ENCODE data around the gene DHRS2. TPM values are rescaled to one million over a fixed set of nuclear protein-coding genes. Genes with fewer than 3 reads are reported as not detected.
"Not testable (repeated sequence)": the region's sequence is repeated elsewhere in the genome, so short reads cannot be mapped to it uniquely, and the experiment has no call there.

DHRS2 gene
- polyA plus RNA-seq, 1 donor = 0.10 TPM

DNA sequence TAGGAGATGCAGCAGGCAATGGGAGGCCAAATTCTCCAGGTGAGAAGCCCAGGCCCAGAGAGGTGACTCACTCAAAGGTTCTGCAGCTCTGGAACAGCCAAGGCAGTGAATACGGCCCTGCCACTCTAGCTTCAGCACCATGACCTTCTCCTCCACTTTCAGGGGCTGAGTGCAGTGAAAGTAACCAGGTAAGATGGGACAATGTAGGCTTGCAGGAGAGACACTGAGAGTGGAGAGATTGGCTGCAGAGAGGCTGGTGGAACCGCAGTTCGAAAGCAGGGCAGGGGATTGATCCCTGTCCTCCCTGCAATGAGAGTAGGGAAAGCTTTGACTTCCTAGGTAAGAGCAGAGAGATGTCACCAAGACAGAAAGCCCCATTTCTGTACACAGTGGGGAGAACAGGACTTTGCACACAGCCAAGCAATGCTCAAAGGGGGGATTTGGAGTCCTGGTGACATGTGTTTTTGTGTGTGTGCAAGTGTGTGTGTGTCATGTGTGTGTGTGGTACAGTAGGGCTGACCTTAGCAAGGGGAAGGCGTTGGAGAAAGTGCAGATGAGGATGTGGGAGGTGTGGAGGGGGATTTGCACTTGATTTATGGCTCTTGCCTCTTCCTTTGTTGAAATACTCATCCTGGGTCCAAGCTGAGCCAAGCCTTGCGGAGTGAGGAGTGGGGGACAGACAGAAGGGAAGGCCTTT lies 12.7 kb downstream of the DHRS2 start:
- no peak for DNase-seq

DNA sequence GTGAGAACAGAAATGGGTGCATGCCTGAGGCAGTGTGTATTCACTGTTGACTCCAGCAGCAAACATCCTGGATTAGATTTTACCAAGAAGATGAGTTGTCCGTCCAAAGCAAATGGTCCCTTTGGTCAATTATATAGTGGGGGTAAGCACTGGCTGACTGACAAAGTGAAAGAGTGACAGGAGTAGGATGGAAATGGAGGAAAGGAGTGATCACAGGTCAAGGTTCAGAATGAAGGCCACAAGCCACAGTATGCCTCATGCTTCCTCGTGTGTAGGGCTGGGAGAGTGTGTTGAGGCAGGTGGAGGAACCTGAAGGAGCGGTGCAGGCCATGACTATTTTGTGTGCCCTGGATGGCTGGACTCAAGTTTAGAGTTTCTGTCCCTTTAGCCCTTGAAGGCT lies 14.3 kb downstream of the DHRS2 start:
- DNase-seq = no peak

DNA sequence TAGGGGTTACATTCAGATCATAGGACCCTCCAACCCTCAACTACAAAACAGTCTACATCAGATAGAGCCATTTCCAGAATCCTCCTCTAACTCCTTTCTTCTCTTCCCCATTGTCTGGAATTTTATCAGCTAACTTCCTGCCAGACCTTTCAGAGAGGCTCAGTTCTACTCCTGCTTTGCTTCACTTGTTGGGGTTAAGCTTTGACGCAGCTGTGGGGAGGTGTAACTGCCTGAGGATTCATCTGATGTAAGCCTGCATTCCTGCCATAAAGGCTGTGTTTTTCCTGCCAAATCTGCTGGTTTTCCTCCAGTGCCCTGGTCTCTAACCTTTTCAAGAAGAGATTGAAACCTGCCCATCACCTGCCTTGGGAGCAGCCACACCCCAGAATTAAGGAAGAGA lies 16.9 kb downstream of the DHRS2 start:
- DNase-seq = no peak

DNA sequence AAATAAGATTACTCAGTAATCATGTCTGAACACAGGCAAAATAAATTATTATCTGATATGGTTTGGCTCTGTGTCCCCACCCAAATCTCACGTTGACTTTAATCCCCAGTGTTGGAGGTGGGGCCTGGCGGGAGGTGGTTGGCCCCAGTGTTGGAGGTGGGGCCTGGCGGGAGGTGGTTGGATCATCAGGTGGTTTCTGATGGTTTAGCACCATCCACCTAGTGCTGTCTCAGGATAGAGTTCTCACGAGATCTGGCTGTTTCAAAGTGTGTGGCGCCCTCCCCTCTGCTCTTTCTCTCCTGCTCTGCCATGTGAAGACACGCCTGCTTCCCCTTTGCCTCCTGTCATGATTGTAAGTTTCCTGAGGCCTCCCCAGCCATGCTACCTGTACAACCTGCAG lies 18.1 kb downstream of the DHRS2 start:
- no peak for DNase-seq

DNA sequence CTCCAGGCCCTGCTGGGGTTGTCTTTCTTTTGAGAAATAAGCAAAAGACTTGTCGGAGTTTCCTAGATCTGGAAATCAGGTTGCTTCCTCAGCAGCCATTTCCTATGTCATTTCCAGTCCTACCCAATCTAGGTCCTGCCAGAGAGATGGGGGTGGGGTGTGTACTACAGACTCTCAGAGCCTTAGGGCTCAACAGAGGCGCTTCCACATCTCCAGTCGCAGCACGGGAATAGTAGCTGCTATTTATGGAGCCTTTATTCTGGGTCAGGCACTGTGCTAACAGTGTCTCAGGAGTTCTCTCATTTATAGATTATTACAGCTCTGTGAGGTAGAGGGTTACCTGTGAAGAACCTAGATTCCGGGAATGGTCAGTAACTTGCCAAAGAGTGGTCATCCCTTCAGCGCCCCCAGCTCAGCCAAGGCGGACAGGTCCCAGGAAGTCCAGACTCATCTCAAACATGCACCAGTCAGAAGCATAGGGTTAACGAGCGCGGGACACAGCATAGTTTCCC lies 21.9 kb downstream of the DHRS2 start:
- no peak for DNase-seq

DNA sequence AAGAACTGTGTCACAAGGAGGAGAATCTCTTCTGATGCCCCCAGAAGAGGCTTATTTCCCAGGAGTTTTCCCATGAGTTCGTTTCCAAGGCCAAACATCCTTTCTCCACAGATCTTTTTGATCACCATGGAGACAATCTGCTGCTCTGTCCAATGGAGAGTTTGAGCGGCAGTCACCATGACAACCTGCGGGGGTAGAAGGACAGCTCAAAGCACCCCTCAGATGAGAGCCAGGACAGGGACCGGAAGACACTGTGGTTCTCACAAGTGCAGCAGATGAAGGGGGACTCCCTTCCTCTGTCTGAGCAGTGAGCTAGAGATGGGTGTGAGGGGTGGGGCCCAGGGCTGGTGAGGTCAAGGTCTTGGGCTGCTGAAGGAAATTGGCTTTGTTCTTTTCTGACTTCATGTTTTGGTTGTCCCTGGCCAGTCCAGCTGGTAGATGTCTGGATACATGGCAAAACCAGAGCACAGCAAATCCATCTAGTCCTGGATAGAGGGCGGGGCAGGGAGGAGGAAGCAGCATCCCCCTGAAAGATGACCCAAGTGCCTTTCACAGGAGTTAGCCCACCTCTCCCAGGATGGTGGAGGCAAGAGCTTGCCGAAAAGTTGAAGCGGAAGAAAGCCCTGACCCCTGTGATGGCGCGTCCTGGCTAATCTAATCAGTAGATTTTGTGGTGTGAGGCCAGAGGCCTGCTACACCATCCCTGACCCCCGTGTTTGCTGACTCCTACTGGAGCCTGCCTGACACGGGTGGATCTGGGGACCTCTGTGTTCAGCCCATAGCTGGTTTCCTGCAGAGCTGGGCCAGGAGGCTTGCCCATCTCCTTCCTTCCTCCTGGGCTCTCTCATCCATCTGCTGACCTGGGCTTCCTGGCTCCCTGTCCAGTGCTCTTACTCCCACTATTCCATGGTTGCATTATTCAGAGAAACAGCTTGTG lies 24.4 kb downstream of the DHRS2 start:
- no peak for DNase-seq

DNA sequence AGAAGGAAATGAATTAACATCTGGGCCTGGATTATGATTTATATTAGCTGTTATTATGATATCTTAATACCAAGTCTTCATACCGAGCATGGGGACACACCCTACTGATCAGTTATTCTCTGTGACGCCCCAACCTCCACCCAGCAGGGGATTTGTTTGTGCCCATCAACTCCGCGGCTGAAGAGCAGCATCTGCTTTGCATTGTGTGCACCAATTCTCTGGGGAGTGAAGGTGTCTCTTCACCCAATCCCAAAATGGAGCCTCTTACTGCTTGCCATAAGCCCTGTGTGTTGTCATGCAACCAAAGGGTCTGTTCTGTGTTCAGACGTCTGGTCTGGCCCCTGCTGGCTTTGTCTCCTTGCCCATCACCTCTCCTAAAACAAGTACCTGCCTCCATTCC lies 25.4 kb downstream of the DHRS2 start:
- DNase-seq = no peak

DNA sequence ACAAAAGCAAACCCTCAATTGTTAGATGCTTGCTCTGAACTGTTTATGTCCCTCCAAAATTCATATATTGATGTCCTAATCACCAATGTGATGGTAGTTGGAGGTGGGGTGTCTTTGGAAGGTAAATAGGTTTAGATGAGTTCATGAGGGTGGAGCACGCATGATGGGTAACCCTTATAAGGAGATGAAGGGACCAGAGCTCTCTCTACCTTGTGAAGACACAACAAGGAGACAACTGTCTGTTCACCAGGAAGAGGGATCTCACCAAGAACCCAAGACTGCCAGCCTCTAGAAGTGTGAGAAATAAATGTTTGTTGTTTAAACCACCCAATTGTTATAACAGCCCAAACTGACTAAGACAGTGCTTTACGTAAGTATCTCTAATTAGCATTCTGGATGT lies 27.0 kb downstream of the DHRS2 start:
- DNase-seq = no peak

DNA sequence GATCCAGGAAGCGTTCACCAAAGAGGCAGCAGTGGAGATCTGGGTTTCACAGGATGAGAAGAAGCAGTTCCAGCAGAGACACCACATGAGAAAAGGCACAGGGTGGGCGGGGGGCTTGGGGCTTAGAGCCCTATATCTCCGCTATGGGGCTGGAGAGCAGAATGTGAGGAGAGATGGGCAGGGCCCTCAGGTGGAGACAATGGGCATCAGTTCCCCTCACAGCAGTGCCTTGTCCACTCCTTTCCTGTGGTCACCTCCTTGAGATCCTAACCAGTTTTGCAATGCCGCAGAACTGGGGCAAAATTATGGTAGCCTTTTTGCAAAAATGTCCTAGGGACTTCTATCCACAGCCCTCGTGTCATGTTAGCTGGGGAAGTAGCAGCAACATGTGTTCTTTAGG lies 27.5 kb downstream of the DHRS2 start:
- no peak for DNase-seq

DNA sequence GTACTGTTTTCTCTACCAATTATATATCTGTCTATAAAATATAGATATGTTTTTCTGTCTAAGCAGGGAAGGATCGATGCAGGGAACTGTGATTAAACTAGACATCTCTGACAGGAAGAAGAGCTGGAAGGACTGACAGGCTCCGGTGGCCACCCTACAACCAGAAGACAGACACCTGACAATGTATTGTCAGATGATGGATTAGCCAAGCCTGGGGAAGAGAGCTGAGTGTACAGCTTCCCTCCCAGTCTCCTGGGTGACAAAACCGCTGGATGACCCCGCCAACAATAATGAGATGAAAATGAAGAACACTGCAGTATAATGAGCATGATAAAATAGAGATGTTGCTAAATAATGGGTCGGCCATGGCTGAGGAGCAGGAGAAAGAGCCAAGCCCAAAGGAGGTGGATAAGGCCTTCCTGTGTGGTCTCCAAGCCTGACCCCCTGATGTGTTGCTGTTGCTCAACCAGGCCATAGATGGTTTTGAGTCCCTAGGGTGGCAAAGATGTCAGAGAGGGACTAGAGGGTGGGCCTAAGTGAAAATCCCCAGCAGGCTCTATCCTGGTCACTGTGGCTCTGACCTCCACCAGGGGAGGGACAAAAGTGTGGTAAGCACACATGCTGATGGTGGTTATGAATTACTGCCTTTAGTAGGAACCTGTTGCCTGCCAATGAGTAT lies 28.2 kb downstream of the DHRS2 start:
- no peak for DNase-seq

DNA sequence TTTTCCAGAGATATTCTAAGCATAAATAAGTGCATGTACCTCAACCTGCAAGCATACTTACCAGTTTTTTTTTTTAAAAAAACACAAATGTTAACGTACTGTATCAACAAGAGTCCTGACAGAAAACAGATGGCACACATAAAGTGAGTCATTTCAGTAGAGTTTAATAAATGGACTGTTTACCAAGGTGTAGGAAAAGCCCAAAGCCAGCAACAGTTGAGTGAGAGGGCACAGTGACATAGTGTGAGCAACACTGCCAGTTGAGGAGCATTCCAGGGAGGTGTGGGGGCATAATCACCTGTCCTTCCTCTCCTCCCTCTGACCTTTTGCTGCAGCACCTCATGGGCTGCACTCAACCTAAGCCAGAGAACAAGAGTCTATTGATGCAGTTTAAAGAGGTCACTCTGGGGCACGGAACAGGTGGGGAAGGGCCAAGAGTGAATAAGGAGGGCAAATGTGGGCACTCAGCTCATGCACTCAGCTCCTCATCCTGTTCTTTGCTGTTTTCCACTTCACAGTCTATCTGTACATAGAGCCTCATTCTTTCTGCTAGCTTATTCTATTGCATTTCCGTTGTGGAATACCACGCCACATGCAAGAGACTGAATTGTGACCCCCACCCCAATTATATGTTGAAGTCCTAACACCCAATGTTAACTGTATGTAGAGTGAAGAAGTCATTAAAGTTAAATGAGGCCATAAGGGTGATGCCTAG lies 29.3 kb downstream of the DHRS2 start:
- no peak for DNase-seq

DNA sequence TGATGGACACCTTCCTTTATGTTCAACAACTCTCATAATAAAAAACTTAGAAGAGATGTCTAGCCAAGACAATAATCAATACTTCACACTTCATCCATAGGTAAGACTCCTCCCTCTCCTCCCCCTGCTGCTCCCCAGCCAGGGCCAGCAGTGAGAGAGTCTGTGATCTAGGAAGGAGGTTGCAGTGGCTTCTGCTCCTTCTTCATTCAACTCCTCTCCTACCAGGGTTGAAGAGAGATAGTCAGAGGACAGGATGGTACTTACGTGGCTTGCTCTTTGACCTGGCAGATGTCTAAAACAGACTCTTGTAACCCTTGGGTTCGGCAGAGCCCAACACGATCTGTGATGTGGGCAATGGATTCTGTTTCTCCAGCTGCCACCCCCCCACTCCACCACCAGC lies 31.0 kb downstream of the DHRS2 start:
- no peak for DNase-seq

DNA sequence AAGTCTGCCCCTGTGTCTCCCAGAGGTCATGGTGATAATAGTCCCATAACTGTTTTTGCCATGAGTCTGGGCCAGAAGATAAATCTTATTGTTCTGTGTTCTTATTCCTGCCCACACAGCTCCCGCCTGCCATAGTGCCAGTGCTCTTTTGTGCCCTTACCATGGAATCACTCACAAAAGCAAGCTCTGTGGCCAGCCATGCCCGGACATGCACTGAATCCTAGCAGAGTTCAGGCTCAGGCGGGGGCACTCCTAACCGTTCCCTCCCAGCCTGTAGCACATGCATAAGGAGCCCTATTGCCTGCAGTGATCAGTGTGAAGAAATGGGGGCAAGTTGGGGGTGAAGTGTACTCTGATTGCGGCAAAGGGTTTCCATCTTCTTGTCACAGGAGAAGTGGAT lies 33.3 kb downstream of the DHRS2 start:
- no peak for DNase-seq

DNA sequence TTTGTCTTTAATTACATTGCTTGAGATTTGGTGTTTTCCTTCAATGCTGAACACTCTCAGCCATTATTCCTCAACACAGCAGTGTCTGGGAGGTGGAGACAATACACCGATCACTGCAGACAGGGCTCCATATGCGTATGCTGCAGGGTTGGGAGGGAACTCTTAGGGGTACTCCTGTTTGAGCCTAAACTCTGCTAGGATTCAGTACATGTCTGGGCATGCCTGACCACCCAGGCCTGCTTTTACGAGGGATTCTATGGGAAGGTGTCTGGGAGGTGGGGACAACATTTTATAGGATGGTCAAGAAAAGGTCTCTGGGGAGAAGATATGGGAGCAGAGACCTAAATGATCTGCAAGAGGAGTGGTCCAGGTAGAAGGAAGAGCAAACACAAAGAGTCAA lies 34.3 kb downstream of the DHRS2 start:
- DNase-seq = no peak

DNA sequence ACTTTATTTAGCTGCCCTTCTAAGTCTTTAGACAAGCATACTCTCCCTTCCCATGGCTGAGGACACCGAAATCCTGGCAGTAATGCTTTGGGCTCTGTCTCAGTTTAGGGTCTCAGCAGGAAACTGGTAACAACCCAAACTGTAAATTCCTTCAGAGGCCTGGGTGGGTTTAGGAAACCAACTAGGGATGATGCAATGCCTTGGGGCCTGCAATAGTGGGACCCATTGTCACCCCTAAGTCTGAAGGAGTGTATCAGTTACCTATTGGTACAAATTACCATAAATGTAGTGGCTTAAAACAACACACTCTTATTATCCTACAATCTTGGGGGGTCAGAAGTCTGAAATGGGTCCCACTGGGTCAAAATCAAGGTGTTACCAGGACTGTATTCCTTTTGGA lies 36.0 kb downstream of the DHRS2 start:
- DNase-seq = no peak

DNA sequence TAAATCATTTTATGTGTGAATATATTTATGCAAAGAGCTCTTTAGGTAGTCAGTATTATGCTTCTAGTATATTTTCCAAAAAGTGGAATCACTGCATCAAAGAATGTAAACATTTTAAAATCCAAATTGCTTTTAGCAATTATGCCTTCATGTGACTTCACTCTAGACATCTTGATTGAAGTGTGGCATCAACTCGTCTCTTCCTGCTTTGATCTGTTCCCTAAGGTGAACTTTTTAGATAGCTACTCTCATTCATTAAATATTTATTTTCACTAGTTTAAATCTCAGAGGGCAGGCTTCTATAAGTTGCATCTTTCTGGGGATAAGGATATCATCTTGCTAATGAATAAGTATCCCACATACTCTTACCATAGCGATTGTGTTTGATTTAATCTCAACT lies 39.2 kb downstream of the DHRS2 start:
- no peak for DNase-seq

DNA sequence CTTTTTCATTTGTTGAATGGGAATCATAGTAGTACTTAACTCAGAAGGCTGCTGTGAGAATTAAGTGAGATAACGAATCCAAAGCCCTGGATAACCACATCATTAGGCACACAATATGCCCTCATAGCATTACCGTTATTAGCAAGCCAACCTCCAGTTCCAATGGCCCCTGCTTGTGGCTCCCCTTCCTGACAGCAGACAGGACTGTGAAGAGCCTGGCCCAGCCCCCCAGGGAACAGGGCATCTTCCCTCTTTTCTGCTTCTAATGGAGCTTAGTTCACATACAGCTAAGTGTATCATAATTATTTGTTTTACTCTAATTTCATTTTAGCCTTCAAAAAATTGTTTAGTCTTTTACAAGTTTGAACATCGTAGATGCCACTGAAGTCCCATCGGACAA lies 39.7 kb downstream of the DHRS2 start:
- DNase-seq = no peak

DNA sequence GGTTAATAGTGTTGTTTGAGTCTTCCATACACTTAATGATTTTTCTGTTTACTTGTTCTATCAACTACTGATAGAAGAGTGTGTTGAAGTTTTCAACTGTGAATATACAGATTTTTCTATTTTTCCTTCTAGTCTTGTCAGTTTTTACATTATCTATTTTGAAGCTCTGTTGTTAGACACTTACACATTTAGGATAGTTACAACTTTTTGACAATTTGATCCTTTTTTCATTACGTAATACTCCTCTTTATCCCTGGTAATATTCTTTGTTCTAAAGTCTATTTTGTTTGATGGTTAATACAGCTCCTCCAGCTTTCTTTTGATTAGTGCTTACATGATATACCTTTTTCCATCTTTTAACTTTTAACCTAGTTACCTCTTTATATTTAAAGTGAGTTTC lies 45.2 kb downstream of the DHRS2 start:
- no peak for DNase-seq

DNA sequence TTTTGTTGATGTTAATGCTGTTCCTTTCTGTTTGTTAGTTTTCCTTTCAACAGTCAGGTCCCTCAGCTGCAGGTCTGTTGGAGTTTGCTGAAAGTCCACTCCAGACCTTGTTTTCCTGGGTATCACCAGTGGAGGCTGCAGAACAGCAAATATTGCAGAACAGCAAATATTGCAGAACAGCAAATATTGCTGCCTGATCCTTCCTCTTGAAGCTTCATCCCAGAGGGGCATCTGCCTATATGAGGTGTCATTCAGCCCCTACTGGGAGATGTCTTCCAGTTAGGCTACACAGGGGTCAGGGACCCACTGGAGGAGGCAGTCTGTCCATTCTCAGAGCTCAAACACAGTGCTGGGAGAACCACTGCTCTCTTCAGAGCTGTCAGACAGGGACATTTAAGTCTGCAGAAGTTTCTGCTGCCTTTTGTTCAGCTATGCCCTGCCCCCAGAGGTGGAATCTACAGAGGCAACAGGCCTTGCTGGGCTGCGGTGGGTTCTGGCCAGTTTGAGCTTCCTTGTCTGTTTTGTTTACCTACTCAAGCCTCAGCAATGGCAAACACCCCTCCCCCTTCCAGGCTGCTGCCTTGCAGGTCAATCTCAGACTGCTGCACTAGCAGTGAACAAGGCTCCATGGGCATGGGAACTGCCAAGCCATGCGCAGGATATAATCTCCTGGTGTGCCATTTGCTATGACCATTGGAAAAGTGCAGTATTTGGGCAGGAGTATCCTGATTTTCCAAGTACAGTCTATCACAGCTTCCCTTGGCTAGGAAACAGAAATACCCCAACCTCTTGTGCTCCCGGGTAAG lies 53.7 kb downstream of the DHRS2 start:
- not testable (repeated sequence) for DNase-seq

DNA sequence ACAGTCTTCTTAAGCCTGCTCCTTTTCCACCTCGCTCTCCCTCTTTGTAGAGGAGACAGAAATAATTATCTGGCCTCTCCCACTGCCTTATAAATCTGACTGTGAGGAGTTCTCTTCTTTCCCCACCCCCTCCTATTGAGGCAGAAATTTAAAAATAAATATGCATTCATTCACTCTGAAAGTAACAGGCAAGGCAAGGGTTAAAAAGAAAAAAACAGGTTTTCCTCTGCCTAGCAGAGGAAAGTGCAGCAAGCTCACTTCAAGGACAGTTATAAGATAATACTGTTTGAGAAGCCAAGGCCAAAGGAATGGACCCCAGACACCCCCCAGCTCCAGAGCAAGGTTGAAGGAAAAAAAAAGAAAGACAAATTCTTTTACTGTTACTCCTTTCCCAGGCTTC lies 56.3 kb downstream of the DHRS2 start:
- DNase-seq = no peak

DNA sequence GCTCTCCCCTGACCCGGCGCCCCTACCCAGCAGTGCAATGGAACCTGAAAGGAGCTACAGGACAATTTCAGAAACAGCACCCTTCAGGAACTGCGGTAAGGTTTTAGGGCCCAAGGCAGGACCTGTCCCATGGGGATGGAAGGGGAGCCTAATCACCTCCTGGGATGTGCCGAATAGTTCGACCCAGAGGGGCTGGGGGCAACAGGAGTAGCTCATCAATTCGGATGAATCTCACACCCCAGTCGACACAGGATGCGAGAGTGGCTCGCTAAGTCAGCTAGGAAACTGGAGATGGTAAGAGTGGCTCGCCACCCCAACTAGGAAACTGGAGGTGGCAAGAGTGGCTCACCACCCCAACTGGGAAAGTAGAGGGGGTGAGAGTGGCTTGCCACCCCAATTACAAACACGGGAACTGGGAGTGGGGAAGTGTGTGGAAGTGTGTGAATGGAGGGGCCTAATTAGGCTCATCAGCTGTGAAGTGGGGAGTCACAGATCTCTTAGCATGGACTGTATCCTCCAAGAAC lies 57.1 kb downstream of the DHRS2 start:
- DNase-seq = no peak

All from hindlimb muscle (tissue), 1 donor.